RCC 7860 (cell line): ENCODE measurements around the gene CDH12.
"Not testable (repeated sequence)": the region's sequence is repeated elsewhere in the genome, so short reads cannot be mapped to it uniquely, and the experiment has no call there.

ENCODE experiments used
- DNase-seq: peaks from one replicate; pipeline ENCODE4 v3.0.0-alpha.2; 2015; ENCODE audit warnings: low spot score
- FAIRE-seq: peaks from 2 replicates; lab custom pipeline; 2012; peaks lifted over from hg19 to GRCh38; lab: Jason Lieb, UNC

CDH12 gene

GRCh38 chr5:22473886-22474285, 379.3 kb downstream of the CDH12 start:
- no peak for DNase-seq
- no peak for FAIRE-seq

GRCh38 chr5:22471154-22471553, 382.0 kb downstream of the CDH12 start:
- no peak for FAIRE-seq
- DNase-seq = no peak

- no peak for DNase-seq
- FAIRE-seq = no peak
Measured at GRCh38 chr5:22470408-22470807, 382.7 kb downstream of the CDH12 start.

- FAIRE-seq = no peak
Measured at GRCh38 chr5:22465616-22466015, 387.5 kb downstream of the CDH12 start.

GRCh38 chr5:22465177-22465576, 388.0 kb downstream of the CDH12 start:
- FAIRE-seq = no peak
- DNase-seq = no peak

More at GRCh38 chr5:22465616-22466015, 387.5 kb downstream of the CDH12 start:
- no peak for DNase-seq

- DNase-seq = no peak
- FAIRE-seq = no peak
Measured at GRCh38 chr5:22460189-22460588, 393.0 kb downstream of the CDH12 start.

GRCh38 chr5:22432905-22433304, 420.2 kb downstream of the CDH12 start:
- DNase-seq (no peak), FAIRE-seq (no peak)

GRCh38 chr5:22431840-22432239, 421.3 kb downstream of the CDH12 start:
- no peak for DNase-seq
- no peak for FAIRE-seq

GRCh38 chr5:22431406-22431805, 421.7 kb downstream of the CDH12 start:
- no peak for FAIRE-seq

GRCh38 chr5:22411554-22412349, 441.4 kb downstream of the CDH12 start:
- FAIRE-seq (no peak), DNase-seq (no peak)

More at GRCh38 chr5:22431406-22431805, 421.7 kb downstream of the CDH12 start:
- no peak for DNase-seq

GRCh38 chr5:22391956-22392355, 461.2 kb downstream of the CDH12 start:
- FAIRE-seq = no peak
- DNase-seq = no peak

- FAIRE-seq (no peak), DNase-seq (no peak)
Measured at GRCh38 chr5:22390888-22391287, 462.3 kb downstream of the CDH12 start.

- DNase-seq (no peak), FAIRE-seq (no peak)
Measured at GRCh38 chr5:22372826-22373660, 480.1 kb downstream of the CDH12 start.

- FAIRE-seq = no peak
Measured at GRCh38 chr5:22372376-22372775, 480.8 kb downstream of the CDH12 start.

GRCh38 chr5:22354956-22355355, 498.2 kb downstream of the CDH12 start:
- FAIRE-seq (no peak), DNase-seq (no peak)

More at GRCh38 chr5:22372376-22372775, 480.8 kb downstream of the CDH12 start:
- DNase-seq = no peak

- FAIRE-seq = no peak
- no peak for DNase-seq
Measured at GRCh38 chr5:22352493-22352892, 500.7 kb downstream of the CDH12 start.

GRCh38 chr5:22351178-22351577, 502.0 kb downstream of the CDH12 start:
- no peak for FAIRE-seq
- no peak for DNase-seq

GRCh38 chr5:22348027-22348426, 505.1 kb downstream of the CDH12 start:
- FAIRE-seq = no peak

GRCh38 chr5:22344000-22344399, 509.1 kb downstream of the CDH12 start:
- FAIRE-seq (no peak), DNase-seq (no peak)

More at GRCh38 chr5:22348027-22348426, 505.1 kb downstream of the CDH12 start:
- DNase-seq = no peak

- FAIRE-seq (no peak), DNase-seq (no peak)
Measured at GRCh38 chr5:22341406-22341805, 511.7 kb downstream of the CDH12 start.

GRCh38 chr5:22332949-22333348, 520.2 kb downstream of the CDH12 start:
- not testable (repeated sequence) for FAIRE-seq, DNase-seq

GRCh38 chr5:22329683-22330082, 523.5 kb downstream of the CDH12 start:
- no peak for FAIRE-seq
- DNase-seq = no peak
